Stimulated activated CD8-positive, alpha-beta memory T cell treated with anti-CD3 and anti-CD28 coated beads, Interleukin-12 subunit alpha, Interleukin-12 subunit beta, amount 100 ng/mL, for 24 hours (primary cell): ENCODE results near the gene STXBP5.

Experiments used
- DNase-seq: peaks from one replicate; pipeline ENCODE4 v3.0.0-alpha.2; 2020; ENCODE audit errors: extremely low read depth

STXBP5 gene

GRCh38 chr6:147381712-147382111 is 177.5 kb downstream of the STXBP5 start:
- no peak for DNase-seq

GRCh38 chr6:147382945-147383554 is 178.8 kb downstream of the STXBP5 start:
- DNase-seq: no peak

GRCh38 chr6:147384029-147384428 is 179.8 kb downstream of the STXBP5 start:
- DNase-seq: no peak

GRCh38 chr6:147384737-147385710 is 180.8 kb downstream of the STXBP5 start:
- DNase-seq: no peak

GRCh38 chr6:147389463-147389862 is 185.2 kb downstream of the STXBP5 start:
- no peak for DNase-seq

GRCh38 chr6:147390909-147391536 is 186.8 kb downstream of the STXBP5 start:
- DNase-seq: no peak

- no peak for DNase-seq
Measured at GRCh38 chr6:147392917-147393625, 188.9 kb downstream of the STXBP5 start.

GRCh38 chr6:147395158-147395557 is 190.9 kb downstream of the STXBP5 start:
- no peak for DNase-seq

GRCh38 chr6:147397306-147397705 is 193.1 kb downstream of the STXBP5 start:
- no peak for DNase-seq

- no peak for DNase-seq
Measured at GRCh38 chr6:147400968-147401367, 196.8 kb downstream of the STXBP5 start.

- DNase-seq: no peak
Measured at GRCh38 chr6:147401779-147402178, 197.6 kb downstream of the STXBP5 start.

- DNase-seq: no peak
Measured at GRCh38 chr6:147406783-147407182, 202.6 kb downstream of the STXBP5 start.

GRCh38 chr6:147407571-147407970 is 203.4 kb downstream of the STXBP5 start:
- no peak for DNase-seq

- no peak for DNase-seq
Measured at GRCh38 chr6:147416622-147417021, 212.4 kb downstream of the STXBP5 start.

GRCh38 chr6:147417954-147418353 is 213.7 kb downstream of the STXBP5 start:
- no peak for DNase-seq

GRCh38 chr6:147418523-147418922 is 214.3 kb downstream of the STXBP5 start:
- no peak for DNase-seq

- no peak for DNase-seq
Measured at GRCh38 chr6:147421903-147422302, 217.7 kb downstream of the STXBP5 start.

- DNase-seq: no peak
Measured at GRCh38 chr6:147423111-147423510, 218.9 kb downstream of the STXBP5 start.

GRCh38 chr6:147429794-147430193 is 225.6 kb downstream of the STXBP5 start:
- no peak for DNase-seq

GRCh38 chr6:147430811-147431210 is 226.6 kb downstream of the STXBP5 start:
- DNase-seq: no peak

GRCh38 chr6:147434076-147434475 is 229.9 kb downstream of the STXBP5 start:
- no peak for DNase-seq

- DNase-seq: no peak
Measured at GRCh38 chr6:147434516-147434915, 230.3 kb downstream of the STXBP5 start.
